Right lobe of liver (tissue), 4 donors: ENCODE measurements around the gene GRK4.

Source experiments
- POLR2A ChIP-seq: fragments of 450-650 bp; IDR thresholded peaks from one replicate; pipeline ENCODE4 v1.6.1; 2017; ENCODE audit warnings: antibody characterized with exemption, mild to moderate bottlenecking
- TF ChIP-seq, protein P1 (sequence below), 4 donors: fragments of 200-600 bp in 3 of 4; fragments of 450-650 bp in 1 of 4; IDR thresholded peaks; one replicate each; pipeline versions ENCODE4 v1.5.1 to v1.8.0; 2016 to 2022; ENCODE audit warnings: antibody characterized with exemption in 4 of 4, mild to moderate bottlenecking in 2 of 4
- donor health status: DM: no; HTN: no; CAD: no.
- donor health status: DM: no; HTN: no; CAD: no.
- donor health status: DM: no; HTN: yes; CAD: no.

DNA sequence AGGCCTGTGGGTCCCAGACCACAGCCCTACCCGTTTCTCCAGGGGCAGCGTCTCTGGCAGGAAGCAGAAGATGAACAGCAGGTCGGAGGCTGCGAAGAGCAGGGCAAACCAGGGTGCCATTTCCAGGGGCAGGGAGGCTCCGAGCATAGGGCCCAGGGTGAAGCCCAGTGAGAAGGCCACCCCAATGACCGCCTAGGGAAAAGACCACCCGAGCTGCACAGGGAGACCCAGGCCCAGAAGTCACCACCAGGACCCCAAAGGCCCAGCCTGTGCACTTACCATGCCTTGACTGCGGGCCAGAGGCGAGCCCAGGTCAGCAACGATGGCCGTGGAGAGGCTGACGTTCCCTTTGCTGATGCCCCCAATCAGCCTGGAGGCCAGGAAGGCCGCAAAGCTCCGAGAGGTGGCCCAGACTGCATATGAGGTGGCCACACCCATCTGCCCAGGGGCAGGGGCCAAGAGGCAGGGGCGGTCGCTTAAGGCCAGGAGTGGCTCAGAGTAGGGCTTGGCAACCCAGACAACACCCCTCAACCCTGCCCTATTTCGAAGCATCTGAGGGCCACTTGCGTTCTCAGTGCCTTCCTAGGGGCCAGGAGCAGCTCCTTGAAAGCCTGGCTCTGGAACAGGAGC lies 30.9 kb upstream of the GRK4 start:
- TF ChIP-seq, protein P1, sequence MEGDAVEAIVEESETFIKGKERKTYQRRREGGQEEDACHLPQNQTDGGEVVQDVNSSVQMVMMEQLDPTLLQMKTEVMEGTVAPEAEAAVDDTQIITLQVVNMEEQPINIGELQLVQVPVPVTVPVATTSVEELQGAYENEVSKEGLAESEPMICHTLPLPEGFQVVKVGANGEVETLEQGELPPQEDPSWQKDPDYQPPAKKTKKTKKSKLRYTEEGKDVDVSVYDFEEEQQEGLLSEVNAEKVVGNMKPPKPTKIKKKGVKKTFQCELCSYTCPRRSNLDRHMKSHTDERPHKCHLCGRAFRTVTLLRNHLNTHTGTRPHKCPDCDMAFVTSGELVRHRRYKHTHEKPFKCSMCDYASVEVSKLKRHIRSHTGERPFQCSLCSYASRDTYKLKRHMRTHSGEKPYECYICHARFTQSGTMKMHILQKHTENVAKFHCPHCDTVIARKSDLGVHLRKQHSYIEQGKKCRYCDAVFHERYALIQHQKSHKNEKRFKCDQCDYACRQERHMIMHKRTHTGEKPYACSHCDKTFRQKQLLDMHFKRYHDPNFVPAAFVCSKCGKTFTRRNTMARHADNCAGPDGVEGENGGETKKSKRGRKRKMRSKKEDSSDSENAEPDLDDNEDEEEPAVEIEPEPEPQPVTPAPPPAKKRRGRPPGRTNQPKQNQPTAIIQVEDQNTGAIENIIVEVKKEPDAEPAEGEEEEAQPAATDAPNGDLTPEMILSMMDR (IDR thresholded peaks at IDR 0.05) = no peak
- TF ChIP-seq POLR2A = no peak
